ENCODE measurements around the gene PTGS2.

DNA sequence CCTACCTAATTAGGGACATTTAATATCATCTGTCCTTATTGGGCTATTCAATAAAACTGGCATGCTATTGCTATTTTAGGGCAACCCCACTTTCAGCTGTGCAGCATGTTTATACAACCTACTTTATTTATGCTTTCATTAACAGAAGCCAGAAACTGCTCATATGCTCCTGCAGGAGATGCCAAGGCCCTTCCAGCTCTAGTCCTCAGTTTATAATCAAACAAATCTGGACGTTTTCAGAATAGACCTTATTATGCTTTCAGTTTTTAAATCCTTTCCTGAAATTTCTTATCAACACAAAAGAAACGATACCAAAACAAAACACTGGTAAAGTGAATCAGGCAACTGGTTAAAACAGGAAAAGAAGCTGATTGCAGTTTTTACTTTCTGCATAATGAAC lies 53.2 kb downstream of the PTGS2 start:
- TF ChIP-seq, protein P1, sequence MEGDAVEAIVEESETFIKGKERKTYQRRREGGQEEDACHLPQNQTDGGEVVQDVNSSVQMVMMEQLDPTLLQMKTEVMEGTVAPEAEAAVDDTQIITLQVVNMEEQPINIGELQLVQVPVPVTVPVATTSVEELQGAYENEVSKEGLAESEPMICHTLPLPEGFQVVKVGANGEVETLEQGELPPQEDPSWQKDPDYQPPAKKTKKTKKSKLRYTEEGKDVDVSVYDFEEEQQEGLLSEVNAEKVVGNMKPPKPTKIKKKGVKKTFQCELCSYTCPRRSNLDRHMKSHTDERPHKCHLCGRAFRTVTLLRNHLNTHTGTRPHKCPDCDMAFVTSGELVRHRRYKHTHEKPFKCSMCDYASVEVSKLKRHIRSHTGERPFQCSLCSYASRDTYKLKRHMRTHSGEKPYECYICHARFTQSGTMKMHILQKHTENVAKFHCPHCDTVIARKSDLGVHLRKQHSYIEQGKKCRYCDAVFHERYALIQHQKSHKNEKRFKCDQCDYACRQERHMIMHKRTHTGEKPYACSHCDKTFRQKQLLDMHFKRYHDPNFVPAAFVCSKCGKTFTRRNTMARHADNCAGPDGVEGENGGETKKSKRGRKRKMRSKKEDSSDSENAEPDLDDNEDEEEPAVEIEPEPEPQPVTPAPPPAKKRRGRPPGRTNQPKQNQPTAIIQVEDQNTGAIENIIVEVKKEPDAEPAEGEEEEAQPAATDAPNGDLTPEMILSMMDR (IDR thresholded peaks at IDR 0.05 in 2 of 3, conservative IDR thresholded peaks at IDR 0.05 in 1 of 3; ENCODE audit: borderline replicate concordance in 1 of 3, insufficient read depth in 1 of 3, low read depth in 2 of 3, low read length in 2 of 3) = no peak
- TF ChIP-seq SRF (IDR thresholded peaks at IDR 0.05; ENCODE audit: low read depth) = no peak
- TF ChIP-seq EGR1 (IDR thresholded peaks at IDR 0.05; ENCODE audit: low read depth) = no peak
- TF ChIP-seq EZH2 (IDR thresholded peaks at IDR 0.05) = no peak
- no peak for TF ChIP-seq ZNF274 (IDR thresholded peaks at IDR 0.05; ENCODE audit: low read depth, low read length)
- TF ChIP-seq POLR2AphosphoS5 (IDR thresholded peaks at IDR 0.05; ENCODE audit: low read depth, low read length) = no peak
- no peak for TF ChIP-seq CEBPB (IDR thresholded peaks at IDR 0.05; ENCODE audit: low read depth)
- TF ChIP-seq YY1 (IDR thresholded peaks at IDR 0.05; ENCODE audit: extremely low read depth, insufficient replicate concordance, low read depth, low read length) = no peak
- TF ChIP-seq RAD21 (IDR thresholded peaks at IDR 0.05; ENCODE audit: low read depth) = no peak

Data from HCT116 (cell line).